Measurements from ENCODE around the gene ARMH1.

ARMH1 gene

DNA sequence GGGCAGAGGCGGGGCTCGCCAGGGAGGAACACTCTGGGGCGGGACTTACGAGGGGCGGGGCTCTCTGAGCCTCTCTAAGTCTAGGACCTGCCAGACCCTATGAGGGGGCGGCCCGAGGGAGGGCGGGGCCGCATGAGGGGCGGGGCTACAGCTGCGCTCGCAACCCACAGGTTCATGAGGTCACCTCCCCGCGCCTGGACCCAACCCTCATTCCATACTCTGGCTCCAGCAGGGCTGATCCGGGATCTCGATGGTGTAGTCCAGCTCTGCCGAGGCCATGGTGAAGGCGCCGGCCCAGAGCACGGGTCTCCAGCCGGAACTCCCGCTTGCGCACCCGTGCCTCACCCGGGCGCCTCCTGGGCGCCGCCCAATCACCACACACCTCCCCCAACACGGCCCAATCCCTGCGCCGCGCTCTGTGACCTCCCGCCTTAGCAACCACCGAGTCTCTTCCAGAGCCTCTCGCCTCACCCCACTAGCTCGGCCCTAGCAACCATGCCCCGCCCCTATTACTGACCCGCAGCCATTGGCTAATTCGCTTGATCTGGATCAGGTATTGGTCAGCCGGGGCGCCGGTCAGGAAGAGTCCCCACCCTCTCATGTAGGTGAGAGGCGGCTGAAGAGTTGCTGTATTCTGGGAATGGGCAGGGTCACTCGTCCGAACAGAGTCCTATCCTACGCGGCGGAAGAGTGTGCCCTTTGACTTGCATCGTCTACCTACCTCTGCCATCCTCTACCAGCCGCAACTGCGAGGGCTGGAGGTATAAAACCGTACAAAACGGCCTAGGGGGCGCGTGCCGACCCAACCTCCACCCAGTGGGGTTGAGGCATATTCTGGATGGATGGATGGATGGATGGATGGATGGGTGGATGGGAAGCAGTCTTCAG, at the start of gene ARMH1, which contains the start of gene TMEM53:
Gene ARMH1, plus strand, starts transcription at position 602 of the 888 bp plus-strand sequence. CDS start 14,984 bp downstream, outside the sequence.
Gene TMEM53, minus strand, starts transcription at position 369 of the 888 bp plus-strand sequence. Its CDS starts 90 bp downstream, at position 279.
- in situ Hi-C loops (cut with MboI; ENCODE audit: low sequenced_read_pairs): no loop called here

DNA sequence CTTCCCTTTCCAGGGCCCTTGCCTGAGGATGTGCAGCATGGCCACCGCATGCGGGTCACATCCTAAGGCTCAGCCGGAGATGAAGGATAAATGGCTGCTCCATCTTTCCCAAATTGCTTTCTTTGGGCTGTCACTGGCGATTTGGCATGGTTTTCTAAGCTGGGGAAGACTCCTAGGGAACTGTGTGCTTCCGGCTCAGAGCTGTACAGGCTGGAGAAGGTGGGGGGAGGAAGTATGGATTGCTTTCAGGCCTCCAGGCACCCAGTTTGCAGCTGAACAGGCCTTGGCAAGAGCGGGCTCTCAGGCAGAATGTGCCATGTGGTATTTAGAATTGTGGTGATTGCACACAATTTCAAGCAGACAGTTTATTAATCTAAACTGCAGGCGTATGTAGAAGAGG, 49.2 kb upstream of the ARMH1 start:
- in situ Hi-C loops (cut with MboI; ENCODE audit: low sequenced_read_pairs): no loop called here

DNA sequence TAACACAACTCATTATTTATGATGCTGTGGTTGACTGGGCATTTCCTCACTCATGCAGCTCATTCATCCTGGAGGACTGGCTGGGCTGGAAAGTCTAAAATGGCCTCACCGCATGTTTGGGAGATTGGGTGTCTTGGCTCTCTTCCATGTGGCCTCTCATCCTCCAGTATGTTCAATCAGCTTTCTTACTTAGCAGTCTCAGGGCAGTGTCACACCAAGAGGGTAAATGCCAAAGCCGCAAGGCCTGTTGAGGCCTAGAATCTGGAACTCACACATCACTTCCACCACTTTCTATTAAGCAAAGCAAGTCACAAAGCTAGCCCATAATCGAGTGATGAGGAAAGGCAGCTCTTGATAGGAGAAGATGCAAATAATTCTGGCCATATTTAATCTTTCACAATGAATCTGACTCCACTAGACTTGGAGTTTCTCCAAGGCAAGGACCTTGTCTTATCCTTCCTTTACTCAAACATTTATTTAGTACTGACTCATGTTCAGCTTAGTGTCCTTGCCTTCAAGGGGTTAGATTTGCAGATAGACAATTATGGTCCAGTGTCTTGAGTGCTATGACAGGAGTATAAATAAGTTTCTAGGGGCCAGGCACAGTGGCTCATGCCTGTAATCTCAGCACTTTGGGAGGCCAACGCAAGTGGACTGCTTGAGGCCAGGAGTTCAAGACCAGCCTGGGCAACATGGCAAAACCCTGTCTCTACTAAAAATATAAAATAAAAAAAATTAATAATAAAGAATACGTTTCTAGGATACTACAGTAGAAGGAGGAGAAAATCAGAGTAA, 45.4 kb upstream of the ARMH1 start:
- in situ Hi-C loops (cut with MboI; ENCODE audit: low sequenced_read_pairs): no loop called here

DNA sequence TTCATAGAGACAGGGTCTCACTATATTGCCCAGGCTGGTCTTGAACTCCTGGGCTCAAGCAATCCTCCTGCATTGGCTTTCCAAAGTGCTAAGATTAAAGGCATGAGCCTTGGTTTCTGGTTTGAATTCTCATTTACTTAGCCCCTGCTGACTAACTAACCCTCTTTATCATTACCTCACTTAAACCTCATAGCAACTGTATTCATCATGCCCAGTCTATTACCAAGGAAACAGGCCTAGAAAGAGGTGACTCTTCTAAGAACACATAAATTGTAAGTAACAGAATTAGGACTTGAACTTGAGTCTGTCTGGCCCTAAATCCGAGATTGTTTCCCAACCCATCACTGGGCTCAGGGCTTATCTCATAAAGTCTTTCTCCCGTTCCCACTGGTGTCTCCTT, 44.4 kb upstream of the ARMH1 start:
- in situ Hi-C loops (cut with MboI; ENCODE audit: low sequenced_read_pairs): no loop called here

DNA sequence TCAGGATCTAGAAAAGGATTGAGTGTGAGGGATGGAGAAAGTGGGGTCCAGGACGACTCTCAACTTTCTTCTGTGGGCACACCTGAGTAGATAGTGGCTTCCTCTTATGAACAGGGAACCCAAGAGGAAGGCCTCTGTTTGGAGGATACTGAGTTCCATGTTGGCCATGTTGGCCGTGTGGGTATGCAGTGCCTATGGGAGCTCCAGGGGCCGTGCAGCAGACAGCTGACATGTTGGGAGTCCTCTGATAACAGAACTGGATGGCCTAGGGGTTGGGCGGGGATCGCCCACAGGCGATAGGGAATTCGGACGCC, 43.2 kb upstream of the ARMH1 start:
- in situ Hi-C loops (cut with MboI; ENCODE audit: low sequenced_read_pairs): no loop called here

DNA sequence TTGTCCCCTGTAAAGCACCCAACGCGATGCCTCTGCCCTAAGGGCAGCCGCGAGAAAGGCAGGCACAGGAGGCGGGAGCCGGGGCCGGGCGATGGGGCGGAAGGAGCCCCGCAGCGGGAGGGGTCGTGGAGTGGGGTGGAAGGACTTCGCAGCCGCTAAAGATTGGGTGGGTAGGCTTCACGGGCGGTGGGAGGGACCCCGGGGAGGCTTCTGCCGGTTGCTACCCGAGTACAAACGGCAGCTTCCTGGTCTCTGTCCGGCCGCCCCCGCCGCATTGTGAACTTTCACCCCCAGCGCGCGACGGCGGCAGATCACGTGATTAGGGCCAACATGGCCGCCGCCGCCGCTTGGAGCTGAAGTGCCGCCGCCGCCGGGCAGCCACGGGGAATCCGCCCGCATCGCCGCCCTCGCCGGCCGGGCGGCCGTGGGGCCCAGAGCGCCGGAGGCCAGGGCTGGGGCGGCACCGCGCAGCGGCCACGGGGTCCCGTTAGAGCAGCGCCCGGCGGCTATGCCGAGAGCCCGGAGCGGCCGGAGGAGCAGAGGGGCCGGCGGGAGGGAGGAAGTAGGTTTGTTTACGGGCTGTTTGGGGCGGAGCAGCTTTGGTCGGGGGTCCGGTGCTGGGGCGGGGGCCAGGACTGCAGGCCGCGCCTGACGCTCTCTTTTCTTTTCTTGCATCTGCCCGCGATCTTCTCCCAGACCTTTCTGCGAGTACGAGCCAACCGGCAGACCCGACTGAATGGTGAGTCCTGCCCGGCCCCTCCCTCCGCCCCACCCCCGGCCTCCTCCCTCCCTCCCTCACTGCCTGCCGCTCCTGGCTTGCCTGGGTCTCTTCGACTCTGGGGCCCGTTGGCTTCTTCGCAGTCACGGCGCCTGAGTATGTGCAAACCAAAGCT, 42.6 kb upstream of the ARMH1 start:
- in situ Hi-C loops (cut with MboI; ENCODE audit: low sequenced_read_pairs): no loop called here

DNA sequence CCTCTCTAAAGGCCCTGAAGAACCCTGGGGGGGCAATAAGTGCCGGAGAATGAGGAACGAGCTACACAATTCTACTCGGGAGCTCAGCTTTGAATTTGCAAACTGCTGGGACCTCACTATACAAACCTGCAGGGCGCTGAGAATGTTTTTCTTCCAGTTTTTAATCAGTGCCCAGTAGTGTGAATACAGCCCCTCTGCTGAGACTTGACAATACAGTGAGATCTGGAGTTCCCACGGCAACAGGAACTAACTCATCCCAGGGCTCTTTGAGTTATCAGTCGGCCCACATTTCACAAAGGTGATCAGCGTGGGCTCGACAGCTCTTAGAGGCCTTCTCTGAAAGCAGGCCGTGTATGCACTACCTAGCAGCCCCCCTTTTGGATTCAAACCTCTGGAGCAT, 41.9 kb upstream of the ARMH1 start:
- in situ Hi-C loops (cut with MboI; ENCODE audit: low sequenced_read_pairs): no loop called here

DNA sequence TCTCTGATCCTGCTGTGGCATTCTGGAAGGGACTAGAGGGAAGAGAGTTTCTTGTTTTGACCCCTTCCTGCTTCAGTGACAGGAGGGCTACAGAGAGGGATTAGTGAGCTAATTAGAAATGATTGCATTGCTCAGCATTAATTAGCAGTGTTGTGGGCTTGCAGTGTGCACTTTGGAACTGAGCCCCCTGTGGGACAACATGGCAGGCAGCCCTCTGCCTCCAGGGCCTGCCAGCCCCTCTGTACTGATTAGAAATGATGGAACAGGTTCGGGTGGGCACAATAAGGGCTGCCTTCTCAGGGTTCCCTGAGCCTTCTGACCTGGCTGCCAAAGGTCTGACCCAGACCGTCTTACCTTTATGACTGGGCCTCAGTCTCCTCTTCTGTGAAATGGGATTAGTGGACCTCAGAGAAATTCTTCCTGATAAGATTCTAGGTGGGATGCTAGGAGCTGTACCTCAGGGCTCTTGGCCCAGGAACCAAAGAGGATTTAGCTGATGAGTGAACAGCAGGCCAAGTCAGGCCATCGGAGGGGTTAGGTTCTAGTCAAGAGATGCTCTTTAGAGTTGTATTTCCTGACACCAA, 39.8 kb upstream of the ARMH1 start:
- in situ Hi-C loops (cut with MboI; ENCODE audit: low sequenced_read_pairs): no loop called here

DNA sequence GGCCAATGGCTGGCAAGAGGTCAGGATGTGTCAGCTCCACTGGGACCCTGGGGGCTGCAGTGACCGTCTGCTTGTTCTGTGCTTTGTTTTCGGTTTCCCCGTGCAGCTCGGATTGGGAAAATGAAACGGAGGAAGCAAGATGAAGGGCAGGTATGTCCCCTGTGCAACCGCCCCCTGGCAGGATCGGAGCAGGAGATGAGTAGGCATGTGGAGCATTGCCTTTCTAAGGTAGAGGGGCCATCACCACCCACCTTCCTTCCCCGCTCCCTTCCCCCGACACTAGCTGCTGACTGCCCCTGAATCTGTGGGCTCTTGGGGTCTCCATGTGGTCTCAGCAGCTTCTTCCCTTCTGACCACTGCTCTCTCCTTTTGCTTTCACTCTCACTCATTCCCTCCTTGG, 39.1 kb upstream of the ARMH1 start:
- in situ Hi-C loops (cut with MboI; ENCODE audit: low sequenced_read_pairs): no loop called here

DNA sequence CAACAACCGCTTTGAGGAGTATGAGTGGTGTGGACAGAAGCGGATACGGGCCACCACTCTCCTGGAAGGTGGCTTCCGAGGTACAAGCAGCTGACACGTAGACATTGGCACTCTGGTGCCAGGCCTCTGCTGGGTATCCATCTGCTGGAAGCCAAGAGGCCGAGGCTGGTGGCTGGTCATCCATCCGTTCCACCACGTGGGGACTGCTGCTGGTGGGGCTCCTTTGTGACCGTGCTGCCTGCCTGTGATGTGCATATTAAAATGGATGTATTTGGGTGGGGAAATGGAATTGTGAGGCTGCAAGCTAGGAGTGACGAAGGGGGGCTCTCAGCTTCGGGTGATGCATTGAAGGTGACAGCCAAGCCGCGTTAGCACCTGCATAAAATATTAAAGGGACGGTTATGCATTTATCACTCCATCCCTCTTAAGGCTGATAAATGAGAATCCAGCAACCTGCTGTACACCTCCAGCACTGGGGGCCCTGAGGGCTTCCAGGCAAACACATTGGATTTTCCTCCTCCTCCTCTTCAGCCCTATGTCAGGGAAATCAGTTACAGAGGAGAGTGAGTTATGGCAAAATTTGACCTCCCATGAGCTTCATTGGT, 38.3 kb upstream of the ARMH1 start:
- in situ Hi-C loops (cut with MboI; ENCODE audit: low sequenced_read_pairs): no loop called here

DNA sequence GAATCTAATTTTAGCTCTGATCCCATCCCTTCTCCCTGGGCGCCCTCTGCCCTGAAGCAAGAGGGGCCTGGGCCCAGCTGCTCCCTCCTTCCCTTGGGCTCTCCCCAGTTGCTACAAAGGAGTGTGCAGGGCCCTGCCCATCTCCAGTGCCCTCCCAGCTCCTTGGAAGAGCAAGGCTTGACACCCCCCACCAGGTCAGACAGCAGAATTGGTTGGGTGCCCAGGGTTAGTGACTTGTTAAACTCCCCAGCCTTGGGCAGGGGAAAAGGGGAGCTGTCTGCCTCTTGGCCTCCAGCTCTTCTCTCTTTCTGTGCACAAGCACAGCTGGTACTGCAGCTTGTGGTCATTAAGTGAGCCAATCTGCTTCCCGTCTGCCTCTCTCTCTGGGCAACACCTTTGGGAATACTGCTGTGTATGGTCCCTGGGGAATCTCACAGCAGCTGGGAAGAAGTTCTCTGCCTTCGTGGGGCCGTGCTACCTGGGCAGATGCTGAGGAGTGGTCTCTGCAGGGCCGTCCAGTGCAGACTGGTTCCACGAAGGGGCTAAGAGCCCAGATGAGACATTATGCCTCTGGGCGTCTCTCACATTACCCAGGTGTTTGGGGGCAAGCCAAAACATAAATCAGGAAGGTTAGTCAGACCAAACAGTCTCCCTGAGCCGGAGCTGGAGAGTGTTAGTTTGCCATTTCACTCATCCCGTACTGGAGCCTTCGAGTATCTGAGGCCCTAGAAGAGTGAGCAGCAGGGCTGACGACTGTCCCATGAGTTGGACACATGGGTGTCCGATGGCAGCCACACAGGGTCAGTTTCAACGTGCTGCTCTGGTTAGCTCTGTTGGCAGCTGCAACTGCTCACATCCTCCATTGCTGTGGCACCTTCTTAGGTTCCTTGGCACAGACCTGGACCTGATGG, 37.6 kb upstream of the ARMH1 start:
- in situ Hi-C loops (cut with MboI; ENCODE audit: low sequenced_read_pairs): no loop called here

DNA sequence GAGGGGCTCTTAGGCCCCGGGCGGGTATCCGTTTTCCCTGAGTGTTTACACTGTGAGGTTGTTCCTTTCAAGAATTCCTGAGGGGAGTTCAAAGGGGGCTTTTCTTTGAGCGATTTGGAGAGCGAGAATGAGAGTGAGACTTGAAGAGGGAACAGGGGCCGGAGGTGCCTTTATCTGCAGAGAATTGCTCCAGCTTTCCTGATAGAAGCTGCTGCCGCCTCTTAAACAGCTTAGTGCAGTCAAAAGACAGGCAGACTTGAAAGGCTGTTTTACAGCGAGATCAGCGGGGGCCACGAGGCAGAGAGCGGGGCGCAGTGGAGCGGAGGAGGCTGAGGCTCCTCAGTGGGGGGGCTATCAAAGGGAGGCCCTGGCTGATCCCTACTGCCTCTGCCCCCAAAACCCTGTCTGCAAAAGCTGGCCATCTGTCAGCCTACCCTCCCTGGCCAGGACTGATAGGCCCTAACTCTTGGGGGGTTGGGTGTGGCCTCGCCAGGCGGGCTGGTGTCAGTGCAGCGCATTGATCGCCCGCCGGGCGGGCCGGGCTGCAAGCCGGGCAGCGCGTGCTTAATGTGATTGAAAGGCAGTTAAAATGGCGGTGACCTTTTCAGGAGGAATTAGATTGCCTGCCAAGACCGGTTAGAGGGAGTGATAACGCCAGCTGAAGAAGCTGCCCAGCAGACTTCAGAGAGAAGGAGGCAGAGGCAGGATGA, 36.7 kb upstream of the ARMH1 start:
- in situ Hi-C loops (cut with MboI; ENCODE audit: low sequenced_read_pairs): no loop called here

DNA sequence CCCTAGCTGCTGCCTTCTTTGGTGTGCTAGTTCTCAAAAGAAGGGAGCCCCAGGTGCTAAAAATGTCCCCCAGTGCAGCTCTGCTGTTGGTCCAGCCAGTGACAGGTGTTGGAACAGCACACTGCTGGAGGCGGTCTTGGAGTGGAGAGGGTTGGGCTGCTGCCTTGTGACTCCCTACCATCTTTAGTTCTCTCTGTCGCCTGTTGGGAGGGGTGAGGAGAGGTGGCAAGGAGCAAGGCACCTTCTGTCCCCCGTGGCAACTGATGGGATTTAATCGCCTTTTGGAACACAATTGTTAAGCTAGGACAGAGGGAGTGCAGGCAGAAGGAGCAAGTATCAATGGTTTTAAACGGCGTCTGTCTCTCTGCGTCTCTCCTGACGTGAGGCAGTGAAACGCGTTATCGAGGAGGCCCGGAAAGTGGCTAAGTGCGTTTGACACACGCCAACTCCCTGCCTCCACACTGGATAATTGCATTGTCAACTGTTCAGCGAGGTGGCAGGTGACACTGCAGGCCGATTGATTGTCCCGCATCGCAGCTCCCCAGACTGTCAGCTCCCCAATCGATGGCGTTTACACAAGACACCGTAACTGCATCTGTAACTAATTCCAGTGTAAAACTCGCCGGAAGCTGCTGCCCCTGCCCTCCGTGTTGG, 34.2 kb upstream of the ARMH1 start:
- in situ Hi-C loops (cut with MboI; ENCODE audit: low sequenced_read_pairs): no loop called here

DNA sequence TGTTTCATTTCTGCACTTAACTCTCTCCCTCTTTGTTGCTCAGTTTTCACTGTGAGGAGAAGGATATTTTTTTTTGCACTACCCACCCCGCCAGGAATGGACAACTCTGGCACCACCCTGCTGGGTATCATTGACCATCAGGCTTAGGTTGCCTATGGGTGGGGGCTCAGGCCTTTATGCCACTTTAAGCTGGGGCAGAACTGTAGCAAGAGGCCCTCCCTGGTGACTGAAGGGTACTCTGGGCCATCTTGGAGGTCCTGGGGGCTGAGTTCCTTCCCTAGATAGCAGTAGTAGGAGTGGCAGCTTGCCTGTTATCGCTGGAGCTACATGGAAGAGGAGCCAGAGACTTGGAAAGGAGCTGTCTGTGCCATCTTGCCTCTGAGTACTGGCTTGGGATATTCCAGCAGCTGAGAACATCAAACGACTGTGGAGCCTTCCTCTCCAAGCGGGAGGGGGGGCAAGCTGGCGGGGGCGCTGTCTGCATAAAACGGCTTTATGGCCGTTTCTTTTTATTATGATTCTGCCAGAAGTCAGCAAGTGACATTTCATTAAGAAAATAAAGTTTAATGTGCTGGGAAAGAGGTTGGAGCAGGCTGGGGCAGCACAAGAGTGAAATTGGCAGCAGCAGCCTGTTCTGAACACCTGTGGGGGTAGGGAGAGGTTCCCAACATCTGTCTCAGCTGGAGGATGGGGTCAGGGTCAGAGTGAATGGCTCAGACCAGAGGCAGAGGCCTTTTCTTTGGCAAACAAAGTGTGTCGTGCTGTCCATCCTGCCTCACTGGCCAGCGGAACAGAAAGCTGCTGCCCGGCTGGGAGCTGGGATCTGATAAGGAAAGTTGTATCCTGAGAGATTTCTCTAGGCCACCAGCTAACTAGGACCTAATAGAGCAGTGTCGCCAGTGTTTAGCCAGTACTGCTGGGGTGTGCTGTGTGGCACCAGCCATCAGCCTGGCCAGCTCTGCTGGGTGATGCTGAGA, 33.1 kb upstream of the ARMH1 start:
- in situ Hi-C loops (cut with MboI; ENCODE audit: low sequenced_read_pairs): no loop called here

DNA sequence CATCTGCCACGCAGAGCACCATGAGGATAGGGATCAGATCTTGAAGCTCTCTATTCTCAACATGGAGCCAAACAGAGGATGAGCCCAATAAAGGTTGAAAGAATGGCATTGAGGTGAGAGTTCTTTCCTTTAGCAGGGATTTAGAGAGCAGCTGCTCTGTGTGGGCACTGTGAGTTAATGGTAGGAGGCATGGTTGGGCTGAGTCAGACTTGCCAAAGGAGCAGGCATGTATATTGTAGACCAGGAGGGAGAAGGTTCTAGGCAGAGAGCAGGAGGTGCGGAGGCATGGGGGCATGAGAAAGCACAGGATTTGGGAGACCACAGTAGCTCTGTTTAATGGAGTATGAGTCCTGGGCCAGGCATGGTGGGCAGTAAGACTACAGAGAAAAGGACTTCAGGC, 32.3 kb upstream of the ARMH1 start:
- in situ Hi-C loops (cut with MboI; ENCODE audit: low sequenced_read_pairs): no loop called here

DNA sequence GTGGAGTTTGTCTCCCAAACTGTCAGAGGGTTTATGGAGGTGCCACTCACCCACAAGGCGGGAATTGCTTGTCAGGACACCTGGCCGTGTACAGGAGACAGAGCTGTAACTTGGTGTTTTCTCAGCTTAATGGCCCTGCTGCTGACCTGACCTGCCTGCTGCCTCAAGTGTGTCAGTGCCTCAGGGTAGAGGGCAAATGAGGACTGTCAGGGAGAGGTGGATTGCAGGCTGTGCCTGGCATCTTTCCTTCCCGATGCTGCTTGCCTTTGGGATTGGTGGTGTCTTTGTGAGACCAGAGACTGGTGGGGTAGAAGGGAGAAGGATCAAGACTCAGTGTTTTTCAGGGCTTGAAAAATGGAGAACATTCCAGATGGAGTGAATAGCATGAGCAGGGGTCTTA, 31.6 kb upstream of the ARMH1 start:
- in situ Hi-C loops (cut with MboI; ENCODE audit: low sequenced_read_pairs): no loop called here

DNA sequence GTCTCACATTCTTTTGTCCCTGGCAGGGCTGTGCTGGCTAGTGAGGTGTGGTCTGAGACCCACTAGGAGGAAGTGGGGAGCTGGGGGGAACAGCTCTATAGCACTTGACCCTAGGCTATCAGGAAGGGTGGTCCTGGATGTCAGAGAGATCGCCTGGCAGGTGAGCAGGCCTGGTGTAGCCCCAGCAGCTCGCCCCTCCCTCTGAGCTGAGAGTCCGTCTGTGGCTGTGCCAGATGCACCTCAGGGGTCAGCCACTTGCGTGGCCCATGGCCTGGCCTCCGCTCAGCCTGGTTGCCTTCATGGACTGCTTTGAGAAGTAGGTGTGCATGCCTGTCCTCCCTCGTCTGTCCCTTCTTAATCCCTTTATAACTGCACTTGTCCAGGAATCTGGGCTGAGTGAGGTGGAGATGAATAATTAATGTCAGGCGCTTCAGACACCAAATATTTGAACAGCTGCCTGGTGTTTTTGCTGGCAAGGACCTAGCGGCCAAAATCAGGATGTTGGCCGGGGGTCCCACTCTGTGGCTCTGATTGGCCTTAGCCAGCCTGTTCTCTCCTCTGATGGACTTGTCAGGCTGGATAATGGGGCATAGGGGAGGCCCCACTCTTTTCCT, 30.7 kb upstream of the ARMH1 start:
- in situ Hi-C loops (cut with MboI; ENCODE audit: low sequenced_read_pairs): no loop called here

Measured in hTERT RPE-1 (cell line).